C4-2B (cell line): ENCODE measurements around the gene NFU1.

Experiments
- ZFX ChIP-seq: fragments of 450-650 bp; IDR thresholded peaks from 2 replicates; pipeline ENCODE4 v1.6.1; 2017
- TF ChIP-seq, protein P1 (sequence below): fragments of 450-650 bp; conservative IDR thresholded peaks from 2 replicates; pipeline ENCODE4 v1.5.1; 2017; ENCODE audit warnings: mild to moderate bottlenecking

DNA sequence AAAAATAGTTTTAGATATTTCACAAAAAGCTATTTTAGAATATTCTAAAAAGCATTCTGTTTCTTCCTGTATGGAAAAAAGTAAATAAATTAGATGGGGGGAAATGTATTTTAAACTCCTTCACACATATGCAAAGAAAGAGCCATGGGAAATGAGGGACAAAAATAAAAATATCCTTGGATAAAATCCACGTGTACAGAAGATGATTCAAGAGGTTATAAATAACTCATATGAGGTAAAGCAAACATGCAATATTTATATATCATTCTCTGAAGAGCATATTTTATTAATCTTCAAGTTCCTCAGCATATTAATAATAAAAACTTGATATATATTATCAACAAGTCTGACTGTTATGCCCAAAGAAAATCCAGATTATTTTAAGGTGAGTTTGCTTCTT, 41.4 kb downstream of the NFU1 start:
- TF ChIP-seq, protein P1, sequence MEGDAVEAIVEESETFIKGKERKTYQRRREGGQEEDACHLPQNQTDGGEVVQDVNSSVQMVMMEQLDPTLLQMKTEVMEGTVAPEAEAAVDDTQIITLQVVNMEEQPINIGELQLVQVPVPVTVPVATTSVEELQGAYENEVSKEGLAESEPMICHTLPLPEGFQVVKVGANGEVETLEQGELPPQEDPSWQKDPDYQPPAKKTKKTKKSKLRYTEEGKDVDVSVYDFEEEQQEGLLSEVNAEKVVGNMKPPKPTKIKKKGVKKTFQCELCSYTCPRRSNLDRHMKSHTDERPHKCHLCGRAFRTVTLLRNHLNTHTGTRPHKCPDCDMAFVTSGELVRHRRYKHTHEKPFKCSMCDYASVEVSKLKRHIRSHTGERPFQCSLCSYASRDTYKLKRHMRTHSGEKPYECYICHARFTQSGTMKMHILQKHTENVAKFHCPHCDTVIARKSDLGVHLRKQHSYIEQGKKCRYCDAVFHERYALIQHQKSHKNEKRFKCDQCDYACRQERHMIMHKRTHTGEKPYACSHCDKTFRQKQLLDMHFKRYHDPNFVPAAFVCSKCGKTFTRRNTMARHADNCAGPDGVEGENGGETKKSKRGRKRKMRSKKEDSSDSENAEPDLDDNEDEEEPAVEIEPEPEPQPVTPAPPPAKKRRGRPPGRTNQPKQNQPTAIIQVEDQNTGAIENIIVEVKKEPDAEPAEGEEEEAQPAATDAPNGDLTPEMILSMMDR, result no peak
- TF ChIP-seq ZFX, result no peak
